ENCODE measurements around the gene RBM5.

The RBM5 gene

DNA sequence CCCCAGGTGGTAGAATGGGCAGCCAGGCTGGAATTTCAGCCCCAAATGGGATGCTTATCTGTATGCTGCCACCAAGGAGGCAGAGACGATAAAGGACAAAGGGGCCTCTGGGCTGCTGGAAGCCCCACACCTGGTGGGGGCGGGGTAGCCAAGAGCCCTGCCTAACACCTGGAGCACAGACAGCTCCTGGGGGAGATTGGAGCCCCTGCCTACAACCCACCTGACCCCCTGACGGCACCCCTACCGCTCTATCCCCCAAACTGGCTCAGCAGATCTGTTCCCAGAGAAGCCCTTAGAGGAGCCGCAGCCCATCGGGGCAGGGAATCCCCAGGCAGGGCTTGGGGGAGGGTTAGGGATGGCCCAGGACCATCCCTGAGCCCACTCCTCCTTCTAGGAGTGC, 50.6 kb downstream of the RBM5 start:
- no peak for DNase-seq

DNA sequence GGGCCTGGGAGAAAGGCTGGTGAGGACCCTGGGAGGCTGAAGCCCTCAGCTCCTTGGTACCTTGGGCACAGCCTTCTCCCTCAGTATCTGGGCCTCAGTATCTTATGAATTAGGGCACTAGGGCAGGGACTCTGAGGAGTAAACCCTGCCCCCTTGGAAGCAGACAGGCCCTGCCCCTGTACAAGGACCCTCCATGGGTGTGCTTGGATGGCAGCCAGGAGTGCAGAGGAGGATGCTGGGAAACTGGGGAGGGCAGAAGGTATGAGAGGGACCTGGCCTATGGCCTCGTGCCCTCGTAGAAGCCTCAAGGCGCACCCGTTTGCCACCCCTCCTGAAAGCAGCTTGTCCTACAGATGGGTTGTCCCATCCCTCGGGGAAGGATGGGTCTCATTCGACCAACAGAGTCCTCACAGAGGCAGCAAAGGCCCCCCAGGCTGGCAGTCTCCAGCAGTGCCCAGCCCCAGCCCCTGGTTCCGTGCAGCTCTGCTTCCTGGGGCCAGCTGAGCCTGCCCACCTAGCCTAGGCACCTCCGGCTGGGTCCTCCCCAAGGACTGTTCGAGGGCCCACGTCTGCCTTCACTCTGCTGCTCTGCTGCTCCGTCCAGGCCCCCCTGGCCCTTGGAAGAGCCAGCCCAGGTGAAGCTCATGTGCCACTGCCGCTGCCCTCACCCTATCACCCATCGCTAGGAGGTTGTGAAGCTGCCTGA, 51.2 kb downstream of the RBM5 start:
- no peak for DNase-seq

DNA sequence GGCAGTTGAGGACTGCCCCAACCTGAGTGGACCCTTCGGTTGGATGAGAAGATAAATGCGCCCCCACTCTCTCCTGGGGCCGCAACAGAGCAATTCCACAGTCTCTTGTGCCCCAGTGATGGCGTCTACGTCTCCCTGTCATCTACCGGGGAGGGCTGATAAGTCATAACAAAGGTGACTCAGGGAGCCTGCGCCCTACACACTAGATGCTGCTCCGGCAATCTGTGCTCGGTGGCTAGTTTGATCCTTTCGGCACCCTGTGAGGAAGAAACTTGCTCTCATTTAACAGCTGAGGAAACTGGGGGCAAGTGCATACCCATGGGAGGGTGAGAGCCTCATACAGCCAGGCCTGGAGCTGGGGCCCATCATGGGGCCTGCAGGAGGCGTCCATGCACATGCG, 52.3 kb downstream of the RBM5 start:
- no peak for DNase-seq

DNA sequence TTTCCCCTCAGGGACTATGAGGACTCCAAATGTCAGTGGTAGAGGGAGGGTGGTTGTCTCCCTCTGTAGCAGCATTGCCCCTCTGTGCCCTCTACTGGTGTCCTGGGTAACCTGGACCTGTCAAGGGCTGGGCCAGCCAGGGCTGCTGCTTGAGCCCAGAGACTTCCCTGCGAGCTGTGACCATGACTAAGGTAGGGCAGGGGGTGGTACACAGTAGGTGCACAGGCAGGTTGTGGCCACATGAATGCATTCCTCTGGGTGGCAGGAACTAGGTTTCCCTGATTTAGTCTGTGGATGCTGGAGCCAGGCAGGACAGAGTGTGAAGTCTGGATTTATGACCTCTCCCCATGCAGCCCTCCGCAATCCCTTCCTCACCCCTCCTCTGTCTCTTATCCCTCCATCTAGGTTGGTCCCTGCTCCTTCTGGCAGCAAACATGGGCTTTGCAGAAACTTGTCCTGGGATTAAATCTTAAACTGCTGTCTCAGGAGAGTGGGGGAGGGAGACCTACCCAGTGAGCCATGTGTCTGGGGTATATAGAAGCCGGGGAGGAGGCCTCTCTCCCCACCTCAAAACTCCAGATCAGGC, 57.7 kb downstream of the RBM5 start:
- no peak for DNase-seq

DNA sequence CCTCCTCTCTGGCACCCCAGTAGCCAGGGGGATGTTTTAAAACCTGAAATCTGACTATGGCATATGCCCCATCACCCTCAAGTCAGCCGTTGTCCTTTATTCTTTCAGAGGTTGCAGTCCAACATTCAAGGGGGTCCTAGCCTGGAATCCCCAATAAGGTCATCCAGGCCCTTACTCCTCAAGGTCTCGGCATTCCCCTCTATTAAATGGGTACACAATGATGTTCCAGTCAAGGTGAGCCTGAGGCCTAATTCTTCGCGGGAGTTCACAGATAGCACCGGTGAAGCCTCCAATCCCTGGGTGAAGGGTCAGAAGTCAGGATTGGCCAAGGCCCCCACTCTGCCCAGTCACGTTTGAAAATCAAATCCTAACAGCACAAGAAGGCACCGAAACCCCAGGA, 58.3 kb downstream of the RBM5 start:
- no peak for DNase-seq

GRCh38 chr3:50147447-50147846, 58.7 kb downstream of the RBM5 start:
- no peak for DNase-seq

DNA sequence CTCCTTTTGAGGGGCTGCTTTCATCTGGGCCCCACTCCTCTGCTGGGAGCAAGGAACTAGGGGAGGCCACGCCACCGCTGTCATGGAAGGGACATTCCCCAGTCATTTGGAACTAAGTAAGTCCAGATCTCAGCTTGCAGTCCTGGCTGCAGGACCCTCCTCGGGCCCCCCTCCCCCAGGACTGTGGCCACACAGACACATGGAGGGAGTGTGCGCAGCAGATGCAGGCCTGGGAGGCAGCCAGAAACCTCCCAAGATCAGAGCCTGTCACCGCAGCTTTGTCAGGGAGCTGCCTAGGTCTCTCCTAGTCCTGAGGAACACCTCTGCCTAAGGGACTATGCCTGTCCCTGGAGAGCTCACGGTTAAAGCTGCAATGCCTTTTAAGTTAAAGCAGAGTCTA, 59.1 kb downstream of the RBM5 start:
- no peak for DNase-seq

- no peak for DNase-seq
Observed at GRCh38 chr3:50150404-50150750, 61.7 kb downstream of the RBM5 start.

- DNase-seq: no peak
Observed at GRCh38 chr3:50150863-50151686, 62.4 kb downstream of the RBM5 start.

GRCh38 chr3:50151728-50152127, 63.0 kb downstream of the RBM5 start:
- DNase-seq: no peak

- no peak for DNase-seq
Observed at GRCh38 chr3:50153782-50154475, 65.2 kb downstream of the RBM5 start.

DNA sequence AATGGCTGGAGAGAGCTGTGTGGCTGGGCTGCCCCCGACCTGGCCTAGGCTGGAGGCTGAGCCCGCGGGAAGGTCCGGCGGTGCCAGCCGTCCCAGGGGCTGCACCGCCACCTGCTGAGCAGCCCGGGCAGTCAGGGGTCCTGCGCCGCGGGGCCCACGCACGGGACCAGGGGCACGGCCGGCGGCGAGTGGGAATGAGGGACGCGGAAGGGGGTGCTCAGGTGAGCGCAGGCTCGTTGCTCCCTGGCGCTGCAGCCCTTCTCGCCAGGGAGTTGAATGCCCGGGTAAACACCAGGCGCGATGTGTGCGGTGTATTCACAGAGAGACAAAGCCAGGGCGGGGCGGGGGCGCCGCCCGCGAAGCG, 65.7 kb downstream of the RBM5 start:
- DNase-seq: no peak

- DNase-seq: peak; percentile 25
Observed at GRCh38 chr3:50154840-50155490, 66.2 kb downstream of the RBM5 start, which contains the start of gene SEMA3F. TSS of gene SEMA3F (plus strand) at chr3:50155324. CDS start at chr3:50159623, 4,299 bp downstream.

DNA sequence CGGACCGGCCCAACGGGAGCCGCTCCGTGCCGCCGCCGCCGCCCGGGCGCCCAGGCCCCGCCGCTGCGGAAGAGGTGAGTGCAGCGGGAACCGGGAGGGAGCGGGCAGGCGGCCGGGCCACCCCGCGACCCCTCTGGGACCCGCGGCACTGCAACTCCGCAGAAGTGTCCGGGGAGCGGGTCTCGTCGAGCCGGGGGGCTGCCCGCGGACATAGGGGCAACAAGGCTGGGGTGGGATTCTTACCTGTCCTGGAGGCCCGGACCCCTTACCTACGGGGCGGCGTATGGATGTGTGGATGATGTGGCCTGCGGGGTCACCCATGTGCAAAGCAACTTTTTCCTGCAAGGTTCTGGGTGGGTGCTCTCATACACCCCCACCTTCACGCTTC, 66.8 kb downstream of the RBM5 start:
- no peak for DNase-seq

DNA sequence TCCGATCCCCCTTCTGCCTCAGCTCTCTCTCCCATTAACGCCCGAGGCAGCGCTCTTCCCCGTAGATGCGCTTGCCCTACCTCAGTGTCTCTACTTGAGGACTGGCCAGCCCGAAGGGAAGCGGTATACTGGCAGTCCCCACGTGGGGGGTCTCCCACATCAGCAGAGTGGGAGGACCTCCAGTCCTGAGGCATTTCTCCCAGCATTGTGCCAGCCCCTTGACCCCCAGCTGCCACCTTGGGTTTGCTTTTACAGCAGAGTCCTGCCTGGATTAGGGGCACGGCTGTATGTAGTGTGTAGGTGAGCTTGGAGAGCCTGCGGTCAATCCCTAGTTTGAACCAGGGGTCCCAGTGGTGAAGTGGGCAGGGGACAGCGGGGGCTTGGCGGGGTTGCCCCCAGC, 67.2 kb downstream of the RBM5 start:
- DNase-seq: no peak

DNA sequence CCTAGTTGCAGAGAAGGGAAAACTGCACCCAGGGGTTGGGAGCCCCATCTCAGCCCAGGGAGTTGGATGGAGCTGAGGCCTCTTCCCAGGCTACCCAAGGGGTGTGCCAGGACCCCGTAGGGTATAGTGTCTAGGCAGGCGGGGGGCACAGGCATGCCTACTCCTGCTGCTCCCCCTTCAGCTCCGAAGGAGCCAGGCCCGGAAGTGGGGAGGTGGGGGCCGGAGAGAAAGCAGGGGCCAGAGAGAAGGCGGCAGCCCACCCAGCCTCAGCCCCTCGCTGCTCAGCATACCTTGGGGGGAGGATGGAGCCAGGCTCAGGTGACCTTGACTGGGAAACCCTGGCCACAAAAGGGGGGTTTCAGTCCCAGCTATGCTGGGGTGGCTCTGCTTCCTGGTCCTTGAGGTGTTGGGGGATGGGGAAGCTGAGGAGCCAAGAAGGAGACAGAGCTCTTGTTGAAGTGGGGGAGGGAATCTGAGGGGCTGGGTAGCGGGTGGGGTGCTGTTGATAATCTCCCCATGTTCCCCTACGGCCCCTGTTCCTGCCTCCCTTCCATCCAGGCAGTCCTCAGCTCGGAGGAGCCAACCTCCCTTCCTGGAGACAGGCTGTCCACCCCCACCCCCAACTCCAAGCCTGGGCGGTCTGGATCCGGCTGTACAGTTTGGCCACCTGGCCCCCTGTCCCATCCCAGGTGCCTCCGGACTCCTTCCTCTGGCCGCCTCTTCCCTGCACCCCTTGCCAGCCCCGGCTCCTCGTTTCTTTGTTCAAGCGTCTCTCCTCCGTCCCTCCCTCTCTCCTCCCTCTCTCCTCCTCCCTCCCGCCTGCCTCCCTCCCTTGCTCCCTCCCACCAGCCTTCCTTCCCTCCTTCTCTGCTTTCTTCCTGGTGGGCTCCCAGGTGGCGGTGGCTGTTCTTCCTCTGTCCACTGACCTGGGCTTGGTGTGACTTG, 68.1 kb downstream of the RBM5 start:
- DNase-seq: no peak

DNA sequence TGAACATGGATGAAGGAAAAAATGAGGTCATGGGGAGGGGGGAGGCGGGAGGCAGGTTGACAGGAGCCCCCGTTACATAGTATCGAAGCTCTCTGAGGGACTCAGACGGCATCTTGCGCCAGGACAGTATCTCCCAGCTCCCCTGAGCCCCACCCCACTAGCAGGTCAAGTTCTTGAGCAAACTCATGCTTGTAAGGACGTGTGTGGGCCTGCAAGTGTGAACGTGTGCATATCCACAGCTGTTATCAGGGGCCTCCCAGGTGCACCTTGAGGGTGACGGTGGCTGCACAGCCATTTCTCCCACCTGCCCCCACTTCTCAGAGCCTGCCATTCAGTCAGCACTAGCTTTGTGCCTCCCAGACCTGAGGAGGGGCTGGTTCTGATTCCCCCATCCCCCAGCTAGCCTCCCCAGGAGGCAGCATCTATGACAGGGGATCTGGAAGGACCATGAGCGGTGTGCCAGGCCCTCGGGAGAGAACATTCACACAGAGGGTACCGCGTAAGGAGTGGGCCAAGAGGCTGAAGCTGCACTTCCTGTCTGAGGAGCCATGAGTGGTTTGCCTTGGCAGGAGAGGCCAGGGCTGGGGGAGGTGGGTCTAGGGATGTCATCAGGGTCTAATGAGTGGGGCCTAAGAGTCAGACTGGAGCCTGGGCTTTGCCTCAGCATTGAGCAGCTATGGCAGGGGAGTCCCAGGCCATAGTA, 69.3 kb downstream of the RBM5 start:
- no peak for DNase-seq

DNA sequence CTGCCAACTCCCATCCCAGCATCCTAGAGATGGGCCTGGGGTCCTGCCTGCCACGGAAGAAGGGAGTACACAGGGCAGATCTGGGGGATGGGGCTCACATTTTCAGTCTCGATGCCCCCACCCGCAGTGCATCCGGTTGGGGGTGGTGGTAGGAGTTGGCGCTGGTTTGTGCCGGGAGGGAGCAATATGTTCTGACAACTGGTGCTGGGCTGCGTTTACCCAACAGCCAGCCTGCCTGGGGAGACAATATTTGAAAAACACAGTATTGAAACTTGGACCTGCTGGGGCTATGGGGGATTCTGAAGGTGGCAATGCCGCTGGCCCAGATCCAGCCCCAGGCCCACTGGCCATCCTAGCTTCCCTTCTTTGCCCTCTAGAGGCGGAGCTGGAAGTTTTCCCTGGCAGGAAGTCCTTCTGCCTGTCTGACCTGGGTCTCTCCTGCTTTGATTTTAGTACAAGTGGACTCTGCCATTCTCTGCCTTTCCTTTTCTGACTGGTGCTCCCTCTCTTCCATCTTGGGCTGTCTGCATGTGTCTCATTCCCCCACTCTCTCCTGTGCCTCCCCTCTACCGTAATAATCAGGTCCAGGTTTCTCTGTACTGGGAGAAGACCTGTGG, 69.9 kb downstream of the RBM5 start:
- DNase-seq: no peak

- no peak for DNase-seq
Observed at GRCh38 chr3:50160561-50160983, 71.9 kb downstream of the RBM5 start.

DNA sequence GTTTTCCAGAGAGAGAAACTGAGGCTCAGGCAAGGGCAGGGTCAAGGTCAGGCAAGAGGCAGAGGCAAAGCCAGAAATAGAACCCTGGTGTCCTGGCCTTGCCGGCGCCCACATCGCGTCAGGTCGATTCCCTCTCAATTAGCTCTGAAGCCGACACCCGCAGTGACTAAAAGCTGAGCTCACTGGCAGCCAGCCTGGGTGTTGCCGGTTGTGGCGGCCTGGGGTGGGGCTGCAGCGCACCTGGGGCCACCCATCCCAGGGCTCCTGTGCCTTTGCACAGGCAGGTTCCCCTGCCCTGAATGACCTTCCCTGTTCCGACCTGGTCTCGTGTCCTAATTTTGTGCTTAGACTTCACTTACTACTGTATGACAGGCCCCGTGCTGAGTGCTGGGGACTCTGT, 72.6 kb downstream of the RBM5 start:
- DNase-seq: no peak
